ENCODE results near the gene TDRD7.
A peak's percentile ranks its signal among the peaks of the same experiment; 100 is the strongest.
"Not testable (repeated sequence)": the region's sequence is repeated elsewhere in the genome, so short reads cannot be mapped to it uniquely, and the experiment has no call there.

TDRD7 gene

GRCh38 chr9:97425336-97425972 is 13.6 kb downstream of the TDRD7 start:
- DNase-seq (ENCODE audit: low spot score): no peak

GRCh38 chr9:97425973-97426336 is 14.1 kb downstream of the TDRD7 start:
- DNase-seq (ENCODE audit: low spot score): no peak

GRCh38 chr9:97427885-97428284 is 16.0 kb downstream of the TDRD7 start:
- DNase-seq (ENCODE audit: low spot score): no peak

GRCh38 chr9:97430316-97431043 is 18.6 kb downstream of the TDRD7 start:
- DNase-seq (ENCODE audit: low spot score): no peak

GRCh38 chr9:97431044-97431441 is 19.1 kb downstream of the TDRD7 start:
- DNase-seq (ENCODE audit: low spot score): no peak

GRCh38 chr9:97431549-97432143 is 19.8 kb downstream of the TDRD7 start:
- no peak for DNase-seq (ENCODE audit: low spot score)

- DNase-seq (ENCODE audit: low spot score): no peak
Measured at GRCh38 chr9:97437051-97437600, 25.2 kb downstream of the TDRD7 start.

- DNase-seq (ENCODE audit: low spot score): no peak
Measured at GRCh38 chr9:97438257-97438656, 26.4 kb downstream of the TDRD7 start.

- DNase-seq (ENCODE audit: low spot score): no peak
Measured at GRCh38 chr9:97438666-97439065, 26.8 kb downstream of the TDRD7 start.

- DNase-seq (ENCODE audit: low spot score): no peak
Measured at GRCh38 chr9:97440160-97440559, 28.3 kb downstream of the TDRD7 start.

- DNase-seq (ENCODE audit: low spot score): no peak
Measured at GRCh38 chr9:97441729-97442128, 29.8 kb downstream of the TDRD7 start.

- no peak for DNase-seq (ENCODE audit: low spot score)
Measured at GRCh38 chr9:97445119-97445701, 33.3 kb downstream of the TDRD7 start.

- no peak for DNase-seq (ENCODE audit: low spot score)
Measured at GRCh38 chr9:97447001-97447400, 35.1 kb downstream of the TDRD7 start.

GRCh38 chr9:97453573-97453972 is 41.7 kb downstream of the TDRD7 start:
- not testable (repeated sequence) for DNase-seq (ENCODE audit: low spot score)

- not testable (repeated sequence) for DNase-seq (ENCODE audit: low spot score)
Measured at GRCh38 chr9:97456841-97457240, 44.9 kb downstream of the TDRD7 start.

- no peak for DNase-seq (ENCODE audit: low spot score)
Measured at GRCh38 chr9:97459326-97459725, 47.4 kb downstream of the TDRD7 start.

- no peak for DNase-seq (ENCODE audit: low spot score)
Measured at GRCh38 chr9:97462159-97462558, 50.3 kb downstream of the TDRD7 start.

- DNase-seq (ENCODE audit: low spot score): no peak
Measured at GRCh38 chr9:97462914-97463313, 51.0 kb downstream of the TDRD7 start.

GRCh38 chr9:97468658-97469448 is 57.0 kb downstream of the TDRD7 start:
- peak; percentile 89 for DNase-seq (ENCODE audit: low spot score)

- peak; percentile 27 for DNase-seq (ENCODE audit: low spot score)
Measured at GRCh38 chr9:97470076-97470475, 58.2 kb downstream of the TDRD7 start.

- no peak for DNase-seq (ENCODE audit: low spot score)
Measured at GRCh38 chr9:97473717-97474116, 61.8 kb downstream of the TDRD7 start.

- no peak for DNase-seq (ENCODE audit: low spot score)
Measured at GRCh38 chr9:97474372-97474925, 62.6 kb downstream of the TDRD7 start.

Data from putamen (tissue), 1 donor.